Measurements from ENCODE around the gene MED13L. TPM values are rescaled to one million over a fixed set of nuclear protein-coding genes. Genes with fewer than 3 reads are reported as not detected.

The MED13L gene
- total RNA-seq, 1 experiment from 2014 or later = 94.1 TPM

DNA sequence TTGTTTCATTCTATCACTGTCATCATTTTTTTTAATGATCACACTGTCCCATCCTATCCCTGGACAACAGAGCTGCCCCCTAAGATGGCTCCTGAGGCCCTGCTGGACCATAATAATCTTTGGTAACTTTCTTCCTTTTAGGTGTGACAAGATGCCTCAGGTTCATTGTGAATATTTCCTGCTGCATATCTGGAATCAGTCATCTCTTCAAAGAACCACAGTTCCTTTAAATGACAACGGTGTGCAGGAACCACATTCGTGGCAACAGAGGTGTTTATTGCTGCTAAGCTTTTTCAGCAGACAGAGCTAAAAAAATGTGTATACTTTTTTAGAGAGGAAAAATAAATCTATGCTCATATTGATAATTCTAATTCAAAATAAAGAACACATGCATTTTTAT lies 312.9 kb downstream of the MED13L start:
- Histone ChIP-seq H3K27me3 (replicated peaks; ENCODE audit: insufficient read depth, low read depth, low read length, poor library complexity) (no peaks in the 10 kb centered on the region), H3K9me3 (ENCODE audit: low read depth, low read length, poor library complexity, severe bottlenecking) (no peaks in the 10 kb centered on the region), H3K4me3 (ENCODE audit: low read depth, low read length, poor library complexity, severe bottlenecking) (no peak overlapping the region), H3K4me1 (ENCODE audit: insufficient read depth, low read length, poor library complexity, severe bottlenecking) (no peaks in the 10 kb centered on the region), H3K36me3 (ENCODE audit: insufficient read depth, low read length, poor library complexity, severe bottlenecking) (peaks cover 58% of the 10 kb centered on the region), H3K27ac (ENCODE audit: low read depth, low read length, poor library complexity, severe bottlenecking) (no peak overlapping the region)
- no peak for DNase-seq (ENCODE audit: low spot score)
- TF ChIP-seq CTCF (conservative IDR thresholded peaks at IDR 0.05; ENCODE audit: low read depth, low read length) = no peak
- intact Hi-C loops (cut with micrococcal nuclease; ENCODE audit: unreplicated experiment) = no loop called here
- CTCF ChIA-PET = no interaction called here
- POLR2A ChIA-PET (ENCODE audit: low non-redundant PET) = no interaction called here
- no TSS peak for BruUV-seq (replicated peaks)

DNA sequence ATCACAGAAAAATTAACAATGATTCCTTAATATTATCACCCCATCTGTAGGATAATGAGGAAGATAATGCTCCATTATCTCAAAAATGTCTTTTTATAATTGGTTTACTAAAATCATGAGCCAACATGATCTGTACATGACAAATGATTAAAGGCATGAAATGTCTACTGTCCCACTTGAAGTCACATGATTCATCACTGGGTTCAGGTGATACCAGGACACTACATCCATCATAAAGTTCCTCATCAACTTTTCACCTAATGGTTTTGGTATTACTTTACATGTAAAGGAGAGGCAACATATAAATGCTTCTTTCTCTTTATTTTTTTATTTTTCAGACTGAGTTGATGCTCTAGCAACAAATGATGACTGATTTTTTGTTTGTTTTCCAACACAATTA lies 313.3 kb downstream of the MED13L start:
- Histone ChIP-seq H3K9me3 (ENCODE audit: low read depth, low read length, poor library complexity, severe bottlenecking) (no peaks in the 10 kb centered on the region), H3K4me3 (ENCODE audit: low read depth, low read length, poor library complexity, severe bottlenecking) (no peak overlapping the region), H3K27me3 (replicated peaks; ENCODE audit: insufficient read depth, low read depth, low read length, poor library complexity) (no peaks in the 10 kb centered on the region), H3K36me3 (ENCODE audit: insufficient read depth, low read length, poor library complexity, severe bottlenecking) (peaks cover 57% of the 10 kb centered on the region), H3K27ac (ENCODE audit: low read depth, low read length, poor library complexity, severe bottlenecking) (no peak overlapping the region), H3K4me1 (ENCODE audit: insufficient read depth, low read length, poor library complexity, severe bottlenecking) (no peaks in the 10 kb centered on the region)
- no peak for DNase-seq (ENCODE audit: low spot score)
- intact Hi-C loops (cut with micrococcal nuclease; ENCODE audit: unreplicated experiment) = no loop called here
- POLR2A ChIA-PET (ENCODE audit: low non-redundant PET) = no interaction called here
- no TSS peak for BruUV-seq (replicated peaks)
- TF ChIP-seq EZH2 (IDR thresholded peaks at IDR 0.05; ENCODE audit: borderline replicate concordance, low read depth, low read length, poor library complexity, severe bottlenecking) (no peak), CTCF (conservative IDR thresholded peaks at IDR 0.05; ENCODE audit: low read depth, low read length) (no peak)
- CTCF ChIA-PET = no interaction called here

DNA sequence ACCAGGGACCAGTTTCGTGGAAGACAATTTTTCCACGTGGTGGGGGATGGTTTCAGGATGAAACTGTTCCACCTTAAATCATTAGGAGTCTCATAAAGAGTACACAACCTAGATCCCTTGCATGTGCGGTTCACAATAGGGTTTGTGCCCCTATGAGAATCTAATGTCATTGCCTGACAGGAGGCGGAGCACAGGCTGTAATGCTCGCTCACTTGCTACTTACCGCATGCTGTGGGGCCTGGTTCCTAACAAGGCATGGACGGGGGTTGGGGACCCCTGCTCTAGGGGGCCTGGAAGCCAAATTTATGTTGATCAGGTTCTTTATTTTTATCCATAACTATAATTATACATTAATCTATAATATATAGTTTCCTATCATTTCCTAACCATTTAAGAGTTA lies 315.3 kb downstream of the MED13L start:
- CTCF ChIA-PET = no interaction called here
- no peak for TF ChIP-seq EZH2 (IDR thresholded peaks at IDR 0.05; ENCODE audit: borderline replicate concordance, low read depth, low read length, poor library complexity, severe bottlenecking)
- no peak for TF ChIP-seq CTCF (conservative IDR thresholded peaks at IDR 0.05; ENCODE audit: low read depth, low read length)
- no TSS peak for BruUV-seq (replicated peaks)
- POLR2A ChIA-PET (ENCODE audit: low non-redundant PET) = no interaction called here
- peaks cover 59% of the 10 kb centered on the region for H3K36me3 ChIP-seq (ENCODE audit: insufficient read depth, low read length, poor library complexity, severe bottlenecking)
- no peaks in the 10 kb centered on the region for H3K9me3 ChIP-seq (ENCODE audit: low read depth, low read length, poor library complexity, severe bottlenecking)
- intact Hi-C loops (cut with micrococcal nuclease; ENCODE audit: unreplicated experiment) = no loop called here
- no peaks in the 10 kb centered on the region for H3K27me3 ChIP-seq (replicated peaks; ENCODE audit: insufficient read depth, low read depth, low read length, poor library complexity)
- H3K4me3 ChIP-seq (ENCODE audit: low read depth, low read length, poor library complexity, severe bottlenecking) = no peak overlapping the region
- H3K4me1 ChIP-seq (ENCODE audit: insufficient read depth, low read length, poor library complexity, severe bottlenecking) = no peaks in the 10 kb centered on the region
- H3K27ac ChIP-seq (ENCODE audit: low read depth, low read length, poor library complexity, severe bottlenecking) = no peak overlapping the region
- no peak for DNase-seq (ENCODE audit: low spot score)

Data from A673 (cell line).